Activated naive CD4-positive, alpha-beta T cell (primary cell): ENCODE data around the gene ZBTB42.
A peak's percentile ranks its signal among the peaks of the same experiment; 100 is the strongest.

ENCODE experiments used
- DNase-seq, 4 experiments: peaks; one replicate each; lab custom pipeline; 2025; lab: John Stamatoyannopoulos, UW

Gene ZBTB42

DNA sequence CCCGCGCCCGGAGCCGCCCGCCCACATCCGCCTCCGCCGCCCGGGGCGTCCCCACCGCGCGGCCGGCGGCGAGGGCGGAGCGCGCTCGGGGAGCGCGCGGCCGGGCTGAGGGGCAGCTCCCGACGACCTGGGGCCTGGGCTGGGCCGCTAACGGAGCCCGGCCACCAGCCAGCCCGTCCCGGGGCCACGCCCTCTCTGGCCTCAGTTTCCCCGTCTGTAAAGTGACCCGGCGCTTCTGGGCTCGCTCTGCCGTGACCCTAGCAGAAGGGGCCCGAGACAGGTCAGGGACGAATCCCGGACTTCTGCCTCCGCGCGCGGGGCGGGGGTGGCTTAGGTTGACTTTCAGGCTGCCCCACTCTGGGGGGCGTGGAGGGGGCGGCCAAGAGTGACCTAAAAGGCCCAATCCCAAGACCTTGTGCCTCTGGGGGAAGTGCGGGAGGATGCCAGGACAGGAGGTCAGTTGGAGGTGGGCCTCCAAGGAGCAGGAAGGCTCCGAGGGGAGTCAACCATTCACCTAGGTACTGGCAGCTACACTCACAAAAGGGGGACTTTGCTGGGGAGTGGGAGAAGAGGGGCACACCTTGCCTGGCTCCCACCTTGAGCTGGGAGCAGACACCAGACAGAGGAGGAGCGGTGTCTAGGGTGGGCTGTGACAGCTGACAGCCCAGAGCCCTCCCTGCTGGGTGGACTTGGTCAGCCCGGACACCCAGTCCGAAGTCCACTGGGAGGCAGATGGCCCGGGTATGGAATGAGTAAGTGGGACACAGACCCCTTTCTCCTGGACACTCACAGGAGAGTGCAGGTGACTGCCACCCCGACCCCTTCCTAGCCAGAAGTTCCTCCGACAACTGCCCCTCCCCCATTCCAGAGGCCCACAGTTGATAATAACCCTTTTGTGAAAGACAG is 4.9 kb upstream of the ZBTB42 start:
- peak in 2 of 4 experiments; percentile 18 to 60 for DNase-seq

DNA sequence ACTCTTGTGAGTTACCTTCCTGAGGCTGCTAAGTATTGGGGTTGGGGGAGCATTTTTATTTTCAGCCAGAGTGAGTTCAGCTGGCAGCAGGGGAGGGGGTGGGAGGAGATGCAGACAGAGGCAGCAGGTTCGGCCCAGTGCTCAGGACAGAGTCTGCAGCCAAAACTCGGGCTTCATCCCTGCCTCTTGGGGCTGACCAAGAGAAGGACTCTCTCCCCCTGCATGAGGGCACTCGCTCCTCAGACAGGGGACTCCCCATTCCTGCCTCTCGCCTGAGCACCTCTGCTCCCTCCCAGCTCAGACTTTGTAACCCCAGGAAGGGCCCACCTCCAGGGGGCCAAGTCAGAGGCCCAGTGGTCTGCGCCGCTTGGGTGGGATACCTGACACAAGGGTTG is 4.2 kb upstream of the ZBTB42 start:
- no peak for DNase-seq

- no peak for DNase-seq
Measured at GRCh38 chr14:104797115-104798044, 3.5 kb upstream of the ZBTB42 start.

- DNase-seq = no peak
Measured at GRCh38 chr14:104798300-104799243, 2.3 kb upstream of the ZBTB42 start.

DNA sequence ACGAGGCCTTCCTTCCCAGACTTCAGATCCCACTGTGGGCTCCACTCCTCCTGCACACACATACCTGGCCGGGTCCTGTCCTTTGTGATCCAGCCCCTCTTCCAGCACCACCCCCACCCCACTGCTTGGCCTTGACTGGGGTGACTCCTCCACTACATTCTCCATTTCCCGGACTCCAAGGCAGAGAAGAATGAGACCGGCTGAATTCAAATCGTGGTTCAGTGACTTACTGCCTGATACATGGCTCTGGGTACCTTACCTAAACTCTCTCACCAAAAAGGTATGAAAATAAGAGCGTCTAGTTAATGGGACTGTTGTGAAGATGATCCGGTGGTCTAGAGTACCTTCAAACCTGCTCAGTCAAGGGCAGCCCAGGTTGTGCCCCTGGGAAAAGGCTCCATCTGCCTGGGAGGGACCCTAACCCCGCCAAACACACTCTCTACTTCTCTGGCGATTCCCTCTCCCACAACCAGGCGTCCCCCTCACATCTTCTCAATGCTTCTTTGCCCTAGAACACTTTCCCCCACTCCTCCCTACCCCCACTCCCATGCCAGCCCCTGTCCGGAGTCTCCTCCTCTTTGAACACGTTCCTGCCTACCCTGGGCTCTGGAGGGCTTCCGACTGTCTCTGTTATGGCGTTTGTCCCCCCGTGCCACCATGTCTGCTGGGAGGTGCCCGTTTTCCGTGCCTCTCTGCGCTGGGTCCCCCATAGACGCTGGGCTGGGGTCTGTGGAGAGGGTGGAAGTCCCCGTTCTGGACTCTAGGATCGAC is 1.5 kb upstream of the ZBTB42 start:
- DNase-seq = no peak

GRCh38 chr14:104800015-104800770 is 708 bp upstream of the ZBTB42 start:
- peak in 3 of 4 experiments; percentile 37 to 84 (median 59) for DNase-seq

DNA sequence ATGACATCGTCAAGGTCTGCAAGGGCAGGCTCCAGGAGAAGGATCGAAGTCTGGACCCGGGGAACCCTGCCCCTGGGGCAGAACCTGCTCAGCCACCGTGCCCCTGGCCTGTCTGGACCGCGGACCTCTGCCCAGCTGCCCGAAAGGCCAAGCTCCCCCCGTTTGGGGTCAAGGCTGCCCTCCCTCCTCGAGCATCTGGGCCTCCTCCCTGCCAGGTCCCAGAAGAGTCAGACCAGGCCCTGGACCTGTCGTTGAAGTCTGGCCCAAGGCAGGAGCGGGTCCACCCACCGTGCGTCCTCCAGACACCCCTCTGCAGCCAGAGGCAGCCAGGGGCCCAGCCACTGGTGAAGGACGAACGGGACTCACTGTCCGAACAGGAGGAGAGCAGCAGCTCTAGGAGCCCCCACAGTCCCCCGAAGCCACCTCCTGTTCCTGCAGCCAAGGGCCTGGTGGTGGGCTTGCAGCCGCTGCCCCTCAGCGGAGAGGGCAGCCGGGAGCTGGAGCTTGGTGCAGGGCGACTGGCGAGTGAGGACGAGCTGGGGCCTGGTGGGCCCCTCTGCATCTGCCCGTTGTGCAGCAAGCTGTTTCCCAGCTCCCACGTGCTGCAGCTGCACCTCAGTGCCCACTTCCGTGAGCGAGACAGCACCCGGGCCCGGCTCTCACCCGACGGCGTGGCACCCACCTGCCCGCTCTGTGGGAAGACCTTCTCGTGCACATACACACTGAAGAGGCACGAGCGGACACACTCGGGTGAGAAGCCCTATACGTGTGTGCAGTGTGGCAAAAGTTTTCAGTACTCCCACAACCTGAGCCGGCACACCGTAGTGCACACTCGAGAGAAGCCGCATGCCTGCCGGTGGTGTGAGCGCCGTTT is 856 bp downstream of the ZBTB42 start:
- DNase-seq = no peak

DNA sequence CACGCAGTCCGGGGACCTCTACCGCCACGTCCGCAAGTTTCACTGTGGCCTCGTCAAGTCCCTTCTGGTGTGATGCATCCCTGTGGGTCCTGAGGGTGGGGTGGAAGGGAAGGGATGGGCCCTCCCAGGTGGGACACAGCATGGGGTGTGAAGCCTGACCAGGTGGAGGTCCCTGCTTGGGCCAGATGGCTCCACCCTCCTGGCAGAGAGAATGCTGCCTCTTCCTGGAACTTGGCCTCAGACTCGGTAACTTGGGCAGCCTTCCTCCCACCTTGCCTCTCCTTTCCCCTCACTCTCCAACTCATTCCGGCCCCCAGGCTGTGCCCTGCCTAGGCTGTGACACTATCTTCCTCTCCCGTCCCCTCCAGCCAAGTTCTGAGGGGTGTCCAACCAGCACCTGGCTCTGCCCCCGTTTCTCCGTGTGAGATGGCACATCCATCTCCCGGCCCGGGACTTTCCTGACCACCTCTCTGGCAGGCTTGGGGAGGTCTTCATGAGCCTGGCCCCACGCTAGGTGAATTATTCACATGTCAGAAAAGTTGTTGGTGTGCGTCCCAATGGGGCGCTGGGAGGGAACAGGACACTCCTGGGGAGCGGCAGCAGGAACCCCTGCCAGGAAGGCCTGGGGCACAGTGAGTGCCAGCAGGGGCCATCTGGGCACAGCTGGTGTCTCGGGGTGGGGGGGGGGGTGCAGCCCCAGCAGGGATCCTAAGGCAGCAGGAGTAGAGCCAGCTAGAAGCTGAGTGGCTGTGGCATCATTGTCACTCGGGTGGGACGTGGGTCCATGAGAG is 1.7 kb downstream of the ZBTB42 start:
- DNase-seq = no peak

GRCh38 chr14:104803280-104803911 is 2.5 kb downstream of the ZBTB42 start:
- no peak for DNase-seq

DNA sequence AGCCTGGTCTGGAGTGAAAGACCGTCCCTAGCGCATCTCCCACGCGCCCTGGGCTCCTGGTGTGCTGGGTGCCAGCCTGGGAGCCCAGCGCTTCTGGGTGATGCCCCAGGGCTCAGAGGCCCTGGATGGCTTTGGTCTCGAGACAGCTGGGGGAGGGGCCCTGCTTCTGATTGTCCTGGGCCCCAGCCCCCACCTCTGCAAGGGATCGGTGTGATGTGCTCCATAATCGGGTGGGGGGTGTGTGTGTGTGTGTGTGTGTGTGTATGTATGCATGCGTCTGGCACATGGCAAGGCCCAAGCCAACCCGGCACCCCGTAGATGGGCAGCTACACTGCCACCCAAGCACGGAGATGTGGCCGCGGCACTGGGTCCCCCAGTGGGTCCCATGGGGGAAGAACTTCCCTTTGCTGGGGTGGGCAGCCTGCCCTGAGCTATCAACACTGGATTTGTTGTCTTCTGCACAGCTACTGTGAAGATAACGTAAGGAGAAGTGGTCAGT is 3.1 kb downstream of the ZBTB42 start:
- DNase-seq = no peak

GRCh38 chr14:104804481-104805325 is 3.8 kb downstream of the ZBTB42 start:
- no peak for DNase-seq

- DNase-seq = no peak
Measured at GRCh38 chr14:104805326-104805678, 4.4 kb downstream of the ZBTB42 start.

DNA sequence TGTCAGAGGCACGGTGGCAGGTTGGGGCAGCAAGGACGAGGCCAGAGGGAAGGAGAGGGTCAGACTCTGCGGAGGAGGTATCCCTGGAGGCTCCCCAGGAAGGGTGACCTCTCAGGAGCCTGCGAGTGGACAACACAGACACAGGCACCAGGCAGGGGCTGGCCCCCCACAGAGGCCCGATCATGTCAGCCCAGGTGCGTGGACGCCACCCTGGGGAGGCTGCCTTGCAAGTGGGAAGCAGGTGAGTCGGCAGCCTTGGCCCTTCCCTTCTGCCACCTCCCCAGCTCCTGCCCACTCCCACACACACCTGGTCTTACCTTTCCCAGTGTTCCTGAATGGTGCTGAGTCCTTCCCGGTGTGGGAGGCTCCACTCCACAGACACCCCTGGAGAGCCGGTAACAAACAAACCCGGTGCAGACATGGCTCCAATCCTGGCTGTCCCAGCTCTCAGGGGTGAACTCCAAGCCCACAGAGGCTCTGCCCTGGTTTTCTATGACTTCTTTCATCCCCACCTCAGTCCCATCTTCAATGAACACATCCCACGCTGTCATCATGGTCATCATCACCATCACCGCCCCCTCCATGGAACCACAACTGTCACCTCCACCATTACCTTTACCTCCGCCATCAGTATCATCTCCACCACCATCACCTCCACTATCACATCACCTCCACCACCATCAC is 5.2 kb downstream of the ZBTB42 start:
- DNase-seq = no peak

GRCh38 chr14:104806625-104807465 is 5.9 kb downstream of the ZBTB42 start:
- DNase-seq = no peak

DNA sequence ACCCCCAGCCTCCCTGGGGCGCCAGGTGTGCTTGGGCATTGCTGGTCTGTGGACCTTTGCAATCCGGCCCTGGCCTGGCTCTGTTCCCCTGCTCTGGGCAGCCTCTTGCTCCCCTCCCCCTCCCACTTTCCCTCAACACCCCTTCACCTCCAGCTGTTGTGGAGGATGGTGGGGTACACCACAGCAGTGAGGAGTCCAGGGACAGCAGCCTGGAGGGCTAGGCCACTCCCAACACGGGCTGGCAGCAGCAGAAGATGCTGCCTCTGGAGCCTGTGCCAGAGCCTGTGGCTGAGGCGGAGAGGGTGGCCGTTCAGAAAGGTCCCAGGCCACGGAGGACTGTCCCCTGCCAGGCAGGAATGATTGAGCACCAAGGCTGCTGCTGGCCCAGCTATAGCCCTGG is 7.6 kb downstream of the ZBTB42 start:
- no peak for DNase-seq
